Hematopoietic multipotent progenitor cell treated with erythropoietin and hydrocortisone succinate and interleukin-3 and kit ligand, for 8 days (in vitro differentiated cells): ENCODE measurements around the gene CD209.
A peak's percentile ranks its signal among the peaks of the same experiment; 100 is the strongest.
"Not testable (repeated sequence)": the region's sequence is repeated elsewhere in the genome, so short reads cannot be mapped to it uniquely, and the experiment has no call there.

Experiments
- DNase-seq: peaks from one replicate; pipeline ENCODE4 v3.0.0-alpha.2; 2015

The CD209 gene, protein sequence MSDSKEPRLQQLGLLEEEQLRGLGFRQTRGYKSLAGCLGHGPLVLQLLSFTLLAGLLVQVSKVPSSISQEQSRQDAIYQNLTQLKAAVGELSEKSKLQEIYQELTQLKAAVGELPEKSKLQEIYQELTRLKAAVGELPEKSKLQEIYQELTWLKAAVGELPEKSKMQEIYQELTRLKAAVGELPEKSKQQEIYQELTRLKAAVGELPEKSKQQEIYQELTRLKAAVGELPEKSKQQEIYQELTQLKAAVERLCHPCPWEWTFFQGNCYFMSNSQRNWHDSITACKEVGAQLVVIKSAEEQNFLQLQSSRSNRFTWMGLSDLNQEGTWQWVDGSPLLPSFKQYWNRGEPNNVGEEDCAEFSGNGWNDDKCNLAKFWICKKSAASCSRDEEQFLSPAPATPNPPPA

DNA sequence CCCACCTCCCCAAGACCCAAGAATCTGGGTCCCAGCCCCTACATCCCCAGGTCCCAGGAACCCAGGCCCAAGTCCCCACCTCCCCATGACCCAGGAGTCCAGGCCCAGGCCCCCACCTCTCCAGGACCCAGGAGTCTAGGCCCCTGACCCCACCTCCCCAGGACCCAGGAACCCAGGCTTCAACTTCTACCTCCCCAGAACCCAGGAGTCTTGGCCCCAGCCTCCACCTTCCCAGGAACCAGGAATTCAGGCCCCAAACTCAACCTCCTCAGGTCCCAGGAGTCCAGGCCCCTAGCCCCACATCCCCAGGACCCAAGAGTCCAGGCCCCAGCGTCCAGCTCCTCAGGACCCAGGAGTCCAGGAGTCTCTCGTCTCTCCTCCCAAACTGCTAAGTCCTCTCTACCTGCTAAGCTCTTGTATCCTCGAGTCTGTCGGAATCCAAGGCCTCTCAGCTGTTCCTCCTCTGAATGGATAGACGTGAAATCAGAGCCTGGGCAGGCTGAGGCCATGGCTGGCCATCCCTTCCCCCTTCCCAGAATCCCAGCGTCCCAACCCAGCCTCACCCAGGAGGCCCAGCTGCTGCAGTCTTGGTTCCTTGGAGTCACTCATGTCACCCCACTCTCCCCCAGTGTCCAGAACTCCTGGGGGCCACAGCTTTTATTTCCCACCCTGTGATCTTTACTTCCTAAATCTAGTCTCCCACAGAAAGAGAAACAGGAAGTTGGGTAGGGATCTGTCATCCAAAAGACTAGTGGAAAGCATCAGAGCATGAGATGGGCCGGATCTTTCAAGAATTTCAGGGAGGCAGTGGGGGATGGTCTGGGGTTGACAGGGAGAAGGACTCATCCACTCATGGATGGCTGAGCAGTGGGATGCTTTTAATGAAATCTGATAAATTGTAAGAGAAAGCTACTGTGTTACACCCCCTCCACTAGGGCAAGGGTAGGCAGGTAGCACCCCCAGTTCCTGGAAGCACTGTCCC, at the start of gene CD209:
CD209 (minus strand) TSS at position 632 of the 982 bp plus-strand sequence; CDS start at position 609, 23 bp downstream.
- DNase-seq, result no peak

- DNase-seq, result no peak
These were observed 48.3 kb upstream of the CD209 start for GRCh38 chr19:7795555-7796161.

DNA sequence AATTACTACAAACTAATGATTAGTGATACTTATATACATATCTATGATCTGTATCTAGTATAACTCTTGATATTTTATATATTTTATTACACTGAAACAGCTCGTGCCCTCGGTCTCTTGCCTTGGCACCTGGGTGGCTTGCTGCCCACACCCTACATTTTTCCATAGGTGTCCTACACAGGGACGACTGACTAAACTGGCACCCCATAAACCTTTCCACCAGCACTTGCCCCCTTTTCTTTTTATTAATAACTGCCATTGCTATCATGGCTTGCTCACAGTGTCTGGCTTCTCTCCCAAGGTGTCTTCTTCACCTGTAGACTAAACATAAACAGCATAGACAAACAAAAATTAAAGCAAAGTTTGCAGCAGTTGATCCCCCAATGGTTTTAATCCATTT, 46.2 kb upstream of the CD209 start:
- no peak for DNase-seq

DNA sequence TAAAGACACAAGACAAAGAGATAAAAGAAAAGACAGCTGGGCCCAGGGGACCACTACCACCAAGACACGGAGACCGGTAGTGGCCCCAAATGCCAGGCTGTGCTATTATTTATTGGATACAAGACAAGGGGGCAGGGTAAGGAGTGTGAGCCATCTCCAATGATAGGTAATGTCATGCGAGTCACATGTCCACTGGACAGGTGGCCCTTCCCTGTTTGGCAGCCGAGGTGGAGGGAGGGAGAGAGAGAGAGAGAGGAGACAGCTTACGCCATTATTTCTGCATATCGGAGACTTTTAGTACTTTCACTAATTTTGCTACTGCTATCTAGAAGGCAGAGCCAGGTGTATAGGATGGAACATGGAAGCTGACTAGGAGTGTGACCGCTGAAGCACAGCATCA, 45.4 kb upstream of the CD209 start:
- not testable (repeated sequence) for DNase-seq

DNA sequence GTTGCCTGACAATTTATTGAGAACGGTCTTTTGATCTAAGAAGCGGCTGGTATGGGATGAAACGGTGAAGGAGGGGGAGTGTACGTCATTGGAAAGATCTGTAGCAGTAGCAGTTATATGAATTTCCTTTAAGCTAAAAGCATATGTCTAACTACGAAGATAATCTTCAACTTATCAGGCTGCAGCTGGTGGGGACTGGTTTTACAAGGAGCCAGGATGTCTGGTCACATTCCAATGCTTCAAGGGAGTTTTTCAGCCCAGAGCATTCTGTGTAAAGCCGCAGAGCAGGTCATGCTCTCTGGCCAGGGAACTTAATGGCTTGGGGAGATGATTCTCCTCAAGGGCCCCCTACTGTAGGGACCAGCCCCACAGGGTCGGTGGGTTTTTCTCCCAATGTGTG, 44.9 kb upstream of the CD209 start:
- no peak for DNase-seq

DNA sequence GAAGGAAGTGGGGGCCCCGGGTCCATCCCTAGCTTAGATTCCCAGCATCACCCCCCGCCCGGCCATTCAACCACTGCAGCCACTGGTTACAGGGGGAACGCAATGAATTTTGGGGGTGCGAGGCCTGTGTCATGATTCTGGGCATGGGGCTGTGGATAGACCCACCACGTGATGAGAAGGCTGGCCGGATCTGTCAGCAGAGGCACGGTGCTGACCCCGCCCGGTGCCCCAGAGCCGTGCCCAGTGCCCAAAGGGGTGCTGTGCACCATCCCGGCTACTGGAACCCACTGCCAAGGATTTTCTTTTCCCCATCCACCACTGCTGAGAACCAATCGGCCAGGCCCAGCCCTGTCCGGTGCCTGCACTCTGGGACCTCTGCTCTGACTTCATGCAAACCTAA, 43.1 kb upstream of the CD209 start:
- no peak for DNase-seq

GRCh38 chr19:7789447-7789846, 42.1 kb upstream of the CD209 start:
- DNase-seq, result no peak

DNA sequence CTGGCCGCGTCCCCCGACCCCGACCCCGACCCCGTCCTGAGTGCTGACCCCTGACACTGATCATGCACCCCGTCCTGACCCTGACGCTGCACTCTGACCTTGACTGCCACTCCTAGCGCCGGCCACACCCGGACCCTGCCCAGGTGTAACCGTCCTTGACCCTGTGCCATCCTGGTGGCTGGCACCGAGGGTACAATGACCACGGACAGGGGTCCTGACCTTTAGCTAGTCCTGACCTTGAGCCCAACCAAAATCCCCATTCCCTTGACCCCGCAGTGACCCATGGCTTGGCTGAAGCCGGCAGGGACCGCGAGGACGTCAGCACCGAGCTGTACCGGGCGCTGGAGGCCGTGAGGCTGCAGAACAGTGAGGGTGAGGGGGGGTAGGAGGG, 41.6 kb upstream of the CD209 start:
- no peak for DNase-seq

DNA sequence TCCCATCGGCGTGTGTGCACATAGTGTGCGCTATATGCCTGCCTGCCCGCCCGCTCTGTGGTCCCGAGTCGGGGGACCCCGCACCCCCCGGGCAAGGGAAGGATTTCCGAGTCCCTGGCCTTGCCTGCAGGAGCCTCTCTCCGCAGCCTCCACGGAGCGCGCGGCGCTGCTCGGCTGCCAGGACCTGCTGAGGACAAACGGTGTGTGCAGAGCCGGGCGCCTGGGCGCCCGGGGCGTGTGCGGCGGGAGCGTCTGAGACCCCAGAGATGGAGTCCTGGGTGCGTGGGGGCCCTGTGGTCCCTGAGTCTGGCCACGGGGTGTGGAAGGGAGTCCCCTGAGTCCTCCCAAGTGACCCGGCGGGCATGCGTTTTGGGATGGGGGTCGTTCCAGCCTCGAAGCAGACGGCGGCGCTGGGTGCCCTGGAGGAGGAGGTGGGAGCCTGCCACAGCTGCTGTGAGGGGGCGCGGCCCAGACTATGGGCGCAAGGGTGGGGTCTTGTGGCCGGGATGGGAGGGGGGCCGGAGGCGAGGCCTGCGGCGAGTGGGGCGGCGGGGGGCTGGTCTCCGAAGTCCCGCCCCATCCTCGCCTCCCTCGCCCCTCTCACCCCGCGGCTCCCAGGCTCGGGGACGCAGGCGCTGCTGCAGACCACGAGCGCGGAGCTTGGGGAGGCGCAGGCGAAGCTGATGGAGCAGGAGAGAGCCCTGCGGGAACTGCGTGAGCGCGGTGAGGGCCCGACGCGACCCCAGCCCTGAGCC, 41.0 kb upstream of the CD209 start:
- no peak for DNase-seq

- no peak for DNase-seq
These were observed 40.4 kb upstream of the CD209 start for GRCh38 chr19:7787602-7788177.

DNA sequence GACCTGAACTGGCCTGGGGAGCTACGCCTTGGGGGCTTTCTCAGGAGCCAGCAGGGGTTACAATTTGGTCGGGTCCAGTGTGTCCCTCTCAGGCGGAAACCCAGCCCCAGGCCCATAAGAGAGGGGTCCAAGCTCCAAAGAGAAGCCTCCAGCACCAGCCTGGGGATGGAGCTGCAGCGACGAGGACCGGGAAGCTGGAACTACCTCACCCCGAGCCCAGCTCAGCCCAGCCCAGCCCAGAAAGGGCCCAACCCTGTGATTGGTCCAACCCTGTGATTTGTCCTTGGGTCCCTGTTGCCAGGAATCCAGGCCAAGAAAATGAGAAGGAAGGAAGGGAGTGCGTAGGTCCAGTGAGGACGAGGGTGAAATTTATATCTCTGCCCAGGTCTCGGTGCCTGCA, 39.8 kb upstream of the CD209 start:
- DNase-seq, result no peak

DNA sequence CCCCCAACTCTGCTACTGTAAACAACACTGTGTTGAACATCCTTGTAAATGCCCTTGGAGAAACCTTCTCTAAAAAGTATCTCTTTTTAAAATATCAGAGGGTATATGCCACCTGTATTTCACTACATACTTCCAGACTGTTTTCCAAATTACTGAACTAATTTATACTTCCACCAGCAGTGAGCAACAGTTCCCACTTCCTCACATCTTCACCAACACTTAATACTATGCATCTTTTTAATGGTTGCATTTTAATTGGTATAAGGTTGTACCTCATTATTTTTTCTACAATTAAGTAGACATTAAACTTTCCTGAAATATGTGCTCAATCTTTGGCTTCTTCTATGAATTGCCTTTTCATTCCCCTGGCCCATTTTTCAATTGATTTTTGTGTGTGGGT, 37.5 kb upstream of the CD209 start:
- no peak for DNase-seq

GRCh38 chr19:7783991-7784423, 36.7 kb upstream of the CD209 start:
- no peak for DNase-seq

- DNase-seq, result no peak
These were observed 33.8 kb upstream of the CD209 start for GRCh38 chr19:7781157-7781556.

GRCh38 chr19:7779631-7780486, 32.5 kb upstream of the CD209 start:
- no peak for DNase-seq

DNA sequence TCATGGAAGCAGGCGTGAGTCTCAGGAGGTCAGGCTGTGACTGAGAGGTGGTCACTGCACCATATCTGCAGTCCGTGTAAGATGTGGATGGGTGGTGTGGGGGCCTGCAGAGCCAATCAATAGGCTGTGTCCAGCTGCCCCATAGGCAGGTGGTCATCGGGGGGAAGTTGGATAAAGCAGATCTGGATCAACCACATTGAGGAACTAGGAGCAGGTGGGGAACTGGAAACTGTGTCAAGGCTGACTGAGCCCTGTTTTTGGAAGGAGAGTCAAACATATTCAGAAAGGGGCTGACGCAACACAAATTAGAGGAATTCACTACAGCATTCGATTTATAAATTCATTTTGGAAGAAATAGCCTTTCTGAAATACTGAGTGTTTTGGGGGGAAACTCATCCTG, 30.7 kb upstream of the CD209 start:
- no peak for DNase-seq

DNA sequence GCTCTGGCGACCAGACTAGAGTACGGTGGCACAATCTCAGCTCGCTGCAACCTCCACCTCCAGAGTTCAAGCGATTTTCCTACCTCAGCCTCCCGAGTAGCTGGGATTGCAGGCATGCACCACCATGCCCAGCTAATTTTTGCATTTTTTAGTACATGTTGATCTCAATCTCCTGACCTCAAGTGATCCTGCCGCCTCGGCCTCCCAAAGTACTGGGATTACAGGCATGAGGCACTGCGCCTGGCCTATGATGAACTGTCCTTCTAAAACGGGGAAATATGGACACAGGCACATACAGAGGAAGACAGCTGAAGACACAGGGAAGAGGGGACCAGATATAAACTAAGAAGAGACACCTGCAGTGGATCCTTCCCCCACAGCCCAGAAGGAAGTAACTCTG, 28.4 kb upstream of the CD209 start:
- DNase-seq, result no peak

DNA sequence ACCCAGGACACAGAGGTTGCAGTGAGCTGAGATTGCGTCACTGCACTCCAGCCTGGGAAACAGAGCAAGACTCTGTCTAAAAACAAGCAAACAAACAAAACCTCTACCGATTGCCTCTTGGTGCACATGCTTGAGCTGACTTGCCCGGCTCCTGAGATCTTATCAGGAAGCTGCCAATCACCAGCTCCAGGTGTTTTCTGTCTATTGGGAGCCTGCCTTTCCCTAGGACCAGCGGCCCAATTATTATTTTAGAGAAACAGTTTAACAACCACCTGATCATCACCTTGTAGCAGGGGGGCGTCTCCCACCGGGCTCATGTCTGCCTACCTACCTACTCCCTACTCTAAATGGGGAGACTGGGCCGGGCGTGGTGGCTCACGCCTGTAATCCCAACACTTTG, 26.5 kb upstream of the CD209 start:
- no peak for DNase-seq

DNA sequence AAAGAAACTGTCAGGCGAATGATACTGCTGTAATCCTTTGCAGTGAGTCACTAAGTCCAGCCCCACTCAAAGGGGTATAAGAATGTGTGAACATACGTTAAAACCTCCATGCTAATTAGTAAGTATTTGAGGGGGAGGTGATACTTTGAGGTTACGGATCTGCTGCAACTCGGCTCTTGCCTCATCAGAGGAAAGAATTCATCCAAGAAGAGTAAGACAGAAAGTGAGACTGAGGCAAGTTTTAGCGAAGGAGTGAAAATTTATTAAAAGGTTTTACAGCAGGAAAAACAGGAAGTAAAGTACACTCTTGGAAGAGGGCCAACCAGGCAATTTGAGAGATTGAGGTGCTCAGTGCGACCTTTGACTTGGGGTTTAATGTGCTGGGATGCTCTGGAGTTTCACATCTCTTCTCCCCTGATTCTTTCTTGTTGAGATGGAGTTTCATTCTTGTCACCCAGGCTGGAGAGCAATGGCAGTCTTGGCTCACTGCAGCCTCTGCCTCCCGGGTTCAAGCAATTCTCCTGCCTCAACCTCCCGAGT, 25.5 kb upstream of the CD209 start:
- DNase-seq, result peak; percentile 9

DNA sequence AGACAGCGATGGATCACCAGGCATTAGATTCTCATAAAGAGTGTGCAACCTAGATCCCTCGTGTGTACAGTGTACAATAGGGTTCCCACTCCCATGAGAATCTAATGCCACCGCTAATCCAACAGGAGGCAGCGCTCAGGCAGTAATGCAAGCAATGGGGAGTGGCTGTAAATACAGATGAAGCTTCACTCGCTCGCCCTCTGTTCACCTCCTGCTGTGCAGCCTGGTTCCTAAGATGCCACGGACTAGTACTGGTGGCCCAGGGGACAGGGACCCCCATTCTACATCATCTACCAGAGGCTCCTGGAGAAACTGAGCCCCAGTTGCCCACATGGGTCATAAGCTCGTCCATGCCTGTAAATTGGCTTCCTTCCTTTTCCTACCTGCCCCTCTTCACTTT, 23.7 kb upstream of the CD209 start:
- no peak for DNase-seq

GRCh38 chr19:7769171-7769570, 21.8 kb upstream of the CD209 start:
- DNase-seq, result no peak
